ENCODE data around the gene CORO2B.

The CORO2B gene

GRCh38 chr15:68592544-68592943 lies 13.8 kb downstream of the CORO2B start:
- DNase-seq (ENCODE audit: extremely low spot score): no peak
- no peak for TF ChIP-seq CTCF (IDR thresholded peaks at IDR 0.05; ENCODE audit: control extremely low read depth, extremely low read depth, low read depth, missing control alignments)
- POLR2A ChIA-PET: no interaction called here
- CTCF ChIA-PET: interaction anchor here (1.5 kb wide), 1 partner anchor 33 kb away, joined by 4 read pairs; no protein-coding TSS in a partner anchor

GRCh38 chr15:68593341-68593740 lies 14.5 kb downstream of the CORO2B start:
- TF ChIP-seq CTCF (IDR thresholded peaks at IDR 0.05; ENCODE audit: control extremely low read depth, extremely low read depth, low read depth, missing control alignments): no peak
- ChIA-PET POLR2A (no interaction called here), CTCF (interaction anchor here (1.5 to 1.6 kb wide), 2 partner anchors 11 to 34 kb away, joined by 4 read pairs; no protein-coding TSS in a partner anchor)
- DNase-seq (ENCODE audit: extremely low spot score): no peak

- POLR2A ChIA-PET: no interaction called here
- no peak for TF ChIP-seq CTCF (IDR thresholded peaks at IDR 0.05; ENCODE audit: control extremely low read depth, extremely low read depth, low read depth, missing control alignments)
- CTCF ChIA-PET: interaction anchor here (1.0 to 1.6 kb wide), 3 partner anchors 12 to 40 kb away, joined by 3 to 4 read pairs (median 4); no protein-coding TSS in a partner anchor
- DNase-seq (ENCODE audit: extremely low spot score): no peak
These were observed 15.2 kb downstream of the CORO2B start for GRCh38 chr15:68593828-68594532.

GRCh38 chr15:68594533-68595259 lies 15.9 kb downstream of the CORO2B start:
- no peak for TF ChIP-seq CTCF (IDR thresholded peaks at IDR 0.05; ENCODE audit: control extremely low read depth, extremely low read depth, low read depth, missing control alignments)
- POLR2A ChIA-PET: no interaction called here
- no peak for DNase-seq (ENCODE audit: extremely low spot score)
- CTCF ChIA-PET: interaction anchor here (1.0 to 1.6 kb wide), 3 partner anchors 10 to 41 kb away, joined by 3 to 4 read pairs (median 3); no protein-coding TSS in a partner anchor

GRCh38 chr15:68595260-68595564 lies 16.4 kb downstream of the CORO2B start:
- CTCF ChIA-PET: interaction anchor here (1.0 kb wide), 1 partner anchor 10 kb away, joined by 3 read pairs; no protein-coding TSS in a partner anchor
- TF ChIP-seq CTCF (IDR thresholded peaks at IDR 0.05; ENCODE audit: control extremely low read depth, extremely low read depth, low read depth, missing control alignments): no peak
- DNase-seq (ENCODE audit: extremely low spot score): no peak
- POLR2A ChIA-PET: no interaction called here

GRCh38 chr15:68595761-68596160 lies 17.0 kb downstream of the CORO2B start:
- no peak for TF ChIP-seq CTCF (IDR thresholded peaks at IDR 0.05; ENCODE audit: control extremely low read depth, extremely low read depth, low read depth, missing control alignments)
- POLR2A ChIA-PET: no interaction called here
- no peak for DNase-seq (ENCODE audit: extremely low spot score)
- CTCF ChIA-PET: interaction anchor here (1.0 kb wide), 1 partner anchor 11 kb away, joined by 3 read pairs; no protein-coding TSS in a partner anchor

Data from GM10248 (cell line).